ENCODE measurements around the gene DTWD2.
"Not testable (repeated sequence)": the region's sequence is repeated elsewhere in the genome, so short reads cannot be mapped to it uniquely, and the experiment has no call there.

Gene DTWD2

DNA sequence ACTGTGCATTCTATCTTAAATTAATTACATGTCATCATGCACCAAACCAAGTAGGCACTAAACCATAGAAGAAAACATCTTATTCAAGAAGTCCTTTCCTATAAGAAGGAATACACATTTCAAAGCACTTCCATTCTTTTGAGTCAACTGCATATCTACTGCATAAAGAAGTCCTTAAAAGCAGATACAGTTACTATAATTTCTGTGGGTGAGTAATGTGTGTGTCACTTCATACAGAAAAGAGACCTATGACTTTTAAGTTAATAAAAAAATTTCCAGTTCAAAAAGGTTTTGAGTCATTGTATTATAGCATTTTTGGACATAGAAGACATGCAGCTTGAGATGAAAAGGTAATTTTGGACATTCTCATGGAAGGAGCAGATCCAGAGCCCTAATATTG is 125.0 kb downstream of the DTWD2 start:
- DNase-seq (ENCODE audit: low spot score) = peak; percentile 1

DNA sequence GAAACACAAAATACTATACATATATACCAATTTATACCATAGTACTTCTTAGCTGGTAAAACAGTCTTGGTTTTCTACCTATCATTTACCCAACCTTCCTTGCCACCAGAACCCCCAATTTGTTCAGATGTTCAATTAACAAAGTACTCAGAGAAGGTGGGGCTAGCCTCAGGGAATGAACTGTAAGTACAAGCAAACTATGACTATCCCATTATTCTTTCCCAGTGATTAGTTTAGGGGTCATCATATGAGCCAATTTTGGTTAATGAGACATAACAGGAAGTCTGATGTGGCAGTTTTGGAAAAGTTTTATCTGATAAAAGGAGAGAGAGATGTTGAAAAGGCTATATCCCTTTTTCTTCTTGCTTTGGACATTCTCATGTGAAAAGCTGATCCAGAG is 125.8 kb downstream of the DTWD2 start:
- DNase-seq (ENCODE audit: low spot score) = no peak

DNA sequence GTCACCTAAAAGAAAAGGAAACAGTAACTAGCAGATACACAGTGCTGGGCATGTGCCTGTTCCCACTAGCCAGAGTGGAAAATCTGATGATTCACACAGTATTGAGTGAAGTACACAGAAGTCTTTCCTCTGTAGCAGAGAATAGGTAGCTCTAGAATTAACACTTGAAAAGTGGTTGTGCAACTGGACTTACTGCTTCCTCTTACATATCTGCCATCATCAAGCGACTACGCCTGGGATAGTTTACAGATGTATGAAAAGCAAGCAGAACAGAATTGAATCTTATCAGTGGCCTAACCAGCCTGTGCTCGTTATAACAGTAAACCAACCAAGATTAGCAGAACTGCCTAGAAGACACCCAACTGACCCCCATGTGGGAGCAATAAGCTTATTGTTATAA is 130.6 kb downstream of the DTWD2 start:
- no peak for DNase-seq (ENCODE audit: low spot score)

DNA sequence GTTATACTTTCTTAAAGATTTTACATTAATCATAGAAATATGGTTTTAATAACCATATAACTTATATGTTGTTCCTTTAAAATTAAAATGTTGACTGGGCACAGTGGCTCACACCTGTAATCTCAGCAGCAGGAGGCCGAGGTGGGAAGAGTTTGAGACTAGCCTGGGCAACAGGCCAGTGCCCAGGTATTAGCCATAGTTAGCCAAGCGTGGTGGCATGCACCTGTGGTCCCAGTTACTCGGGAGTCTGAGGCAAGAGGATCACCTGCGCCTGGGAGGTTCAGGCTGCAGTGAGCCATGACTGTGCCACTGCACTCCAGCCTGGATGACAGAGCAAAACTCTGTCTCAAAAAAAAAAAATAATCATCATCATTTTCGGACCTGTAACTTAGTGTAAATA is 133.5 kb downstream of the DTWD2 start:
- DNase-seq (ENCODE audit: low spot score) = no peak

DNA sequence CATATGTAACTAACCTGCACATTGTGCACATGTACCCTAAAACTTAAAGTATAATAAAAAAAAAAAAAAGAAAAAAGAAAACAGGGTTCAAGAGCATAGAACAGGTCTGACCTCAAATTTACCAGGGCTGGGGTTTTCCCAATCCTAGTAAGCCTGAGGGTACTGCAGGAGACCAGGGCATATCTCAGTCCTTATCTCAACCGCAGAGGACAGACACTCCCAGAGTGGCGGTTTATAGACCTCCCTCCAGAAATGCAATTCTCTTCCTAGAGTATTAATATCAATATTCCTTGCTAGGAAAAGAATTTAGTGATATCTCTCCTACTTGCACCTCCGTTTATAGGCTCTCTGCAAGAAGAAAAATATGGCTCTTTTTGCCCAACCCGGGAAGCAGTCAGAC is 136.6 kb downstream of the DTWD2 start:
- not testable (repeated sequence) for DNase-seq (ENCODE audit: low spot score)

DNA sequence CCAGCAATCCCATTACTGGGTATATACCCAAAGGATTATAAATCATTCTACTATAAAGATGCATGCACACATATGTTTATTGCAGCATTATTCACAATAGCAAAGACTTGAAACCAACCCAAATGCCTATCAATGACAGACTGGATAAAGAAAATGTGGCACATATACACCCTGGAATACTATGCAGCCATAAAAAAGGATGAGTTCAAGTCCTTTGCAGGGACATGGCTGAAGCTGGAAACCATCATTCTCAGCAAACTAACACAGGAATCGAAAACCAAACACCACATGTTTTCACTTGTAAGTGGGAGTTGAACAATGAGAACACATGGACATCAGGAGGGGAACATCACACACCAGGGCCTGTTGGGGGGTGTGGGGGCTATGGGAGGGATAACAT is 138.8 kb downstream of the DTWD2 start:
- DNase-seq (ENCODE audit: low spot score) = not testable (repeated sequence)

DNA sequence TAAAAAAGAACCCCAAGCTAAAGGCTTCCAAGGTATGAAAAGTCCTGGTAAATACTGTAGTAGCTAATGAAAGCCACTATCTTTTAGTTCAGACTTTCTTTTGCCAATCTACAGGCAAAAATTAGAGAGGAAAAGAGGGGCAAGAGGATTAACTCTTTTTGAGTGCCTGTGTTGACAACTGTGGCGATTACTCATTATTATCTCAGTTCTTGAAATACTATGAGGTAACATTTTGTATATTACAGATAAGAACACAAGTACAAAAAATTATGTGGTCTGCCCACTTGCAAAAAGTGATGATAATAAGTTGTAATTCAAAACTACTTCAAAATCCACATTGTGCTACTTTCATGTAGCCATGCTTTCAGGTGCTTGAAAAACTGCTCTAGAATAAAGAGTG is 144.0 kb downstream of the DTWD2 start:
- no peak for DNase-seq (ENCODE audit: low spot score)

DNA sequence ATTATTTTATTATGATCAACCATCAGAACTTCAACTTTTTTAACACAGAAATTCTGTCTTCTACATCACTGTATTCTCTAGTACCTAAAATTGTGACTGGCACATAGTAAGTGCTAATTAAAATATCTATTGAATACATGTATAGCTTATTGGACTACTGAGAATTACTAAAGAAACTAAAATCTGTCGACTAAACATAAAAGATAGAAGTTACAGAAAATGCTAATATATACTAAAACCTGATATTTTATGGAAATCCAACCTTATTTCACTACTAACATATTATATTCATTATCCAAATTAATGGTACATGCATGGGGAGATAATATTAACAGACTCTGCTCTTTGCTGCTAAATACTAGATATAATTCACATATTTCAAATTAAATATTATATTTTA is 153.6 kb downstream of the DTWD2 start:
- no peak for DNase-seq (ENCODE audit: low spot score)

DNA sequence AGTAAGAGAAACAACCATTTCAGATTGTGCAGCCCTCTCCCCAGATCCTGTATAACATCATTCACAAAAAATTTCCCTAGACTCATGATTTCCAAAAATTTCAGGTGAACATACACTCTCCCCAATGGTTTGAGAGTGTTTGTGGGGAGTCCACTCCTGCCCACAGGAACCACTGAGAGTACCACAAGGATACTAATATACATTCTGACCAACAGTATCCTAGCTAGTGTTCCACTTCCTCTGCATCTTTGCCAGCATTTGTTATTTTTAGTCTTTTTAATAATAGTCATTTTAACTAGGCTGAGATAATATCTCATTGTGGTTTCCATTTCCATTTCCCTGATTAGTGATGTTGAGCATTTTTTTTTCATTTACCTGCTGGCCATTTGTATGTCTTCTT is 155.4 kb downstream of the DTWD2 start:
- no peak for DNase-seq (ENCODE audit: low spot score)

DNA sequence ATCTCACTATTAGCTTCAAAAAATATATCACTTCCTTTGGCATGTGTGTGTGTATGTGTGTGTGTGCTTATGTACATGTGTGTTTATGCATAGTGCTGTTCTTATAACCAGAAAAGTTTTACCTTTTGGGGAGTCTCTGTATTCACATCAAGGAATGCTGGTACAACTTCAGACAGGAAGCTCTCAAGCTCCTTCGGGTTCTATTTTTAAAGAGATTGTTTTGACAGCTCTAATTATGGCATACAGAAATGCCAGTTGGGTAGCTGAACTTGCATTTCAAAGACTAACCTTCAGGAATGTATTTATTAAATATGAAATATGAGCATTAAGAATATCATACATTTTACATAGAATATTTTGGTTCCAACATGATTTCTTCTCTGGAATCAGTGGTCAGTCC is 163.1 kb downstream of the DTWD2 start:
- no peak for DNase-seq (ENCODE audit: low spot score)

DNA sequence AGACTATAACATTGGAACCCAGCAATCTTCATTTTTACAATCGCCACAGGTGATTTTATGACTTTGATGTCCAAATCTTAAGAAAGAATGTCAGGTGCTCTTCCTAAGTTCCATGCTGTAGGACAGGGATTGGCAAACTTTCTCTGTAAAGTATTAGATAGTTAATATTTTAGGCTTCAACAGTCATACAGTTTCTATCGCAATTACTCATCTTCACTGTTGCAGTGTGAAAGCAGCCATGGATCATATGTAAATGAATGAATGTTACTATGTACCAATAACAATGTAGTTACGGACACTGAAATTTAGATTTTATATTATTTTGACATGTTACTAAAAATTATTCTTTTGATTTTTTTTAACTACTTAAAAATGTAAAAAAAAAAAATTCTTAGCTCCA is 169.7 kb downstream of the DTWD2 start:
- DNase-seq (ENCODE audit: low spot score) = no peak

DNA sequence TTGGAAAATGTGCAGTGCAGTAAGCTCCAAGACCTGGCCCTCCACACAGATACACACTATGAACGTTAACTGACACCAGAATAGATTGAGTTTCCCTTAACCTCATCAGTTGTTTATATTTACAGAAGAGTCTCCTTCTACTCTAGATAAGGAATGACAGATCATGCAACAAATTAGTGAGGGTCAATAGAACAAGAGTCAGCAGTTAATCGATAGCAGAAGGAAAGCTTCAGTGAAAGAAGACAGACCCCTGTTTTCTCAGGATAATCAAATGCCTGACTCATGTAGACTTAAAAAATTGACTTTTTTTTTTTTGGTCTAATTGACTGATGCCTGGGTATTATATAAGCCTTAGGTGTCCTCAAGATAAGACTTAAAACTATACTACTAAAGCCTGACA is 179.9 kb downstream of the DTWD2 start:
- DNase-seq (ENCODE audit: low spot score) = no peak

DNA sequence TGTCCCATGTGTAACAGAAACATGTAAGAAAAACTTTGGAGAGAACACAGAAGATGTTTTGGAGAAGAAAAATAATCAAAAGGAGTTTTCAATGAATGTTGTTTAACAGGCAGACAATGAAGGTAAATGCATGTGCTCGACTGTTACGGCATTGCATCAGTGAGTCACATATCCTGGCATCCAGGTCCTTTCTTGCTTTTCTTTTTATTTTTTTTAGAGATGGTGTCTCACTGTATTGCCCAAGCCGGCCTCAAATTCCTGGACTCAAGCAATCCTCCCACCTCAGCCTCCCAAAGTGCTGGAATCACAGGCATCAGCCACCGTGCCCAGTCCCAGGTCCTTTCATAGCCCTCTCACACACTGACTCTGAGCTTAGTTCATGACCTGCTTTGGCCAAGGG is 181.8 kb downstream of the DTWD2 start:
- no peak for DNase-seq (ENCODE audit: low spot score)

DNA sequence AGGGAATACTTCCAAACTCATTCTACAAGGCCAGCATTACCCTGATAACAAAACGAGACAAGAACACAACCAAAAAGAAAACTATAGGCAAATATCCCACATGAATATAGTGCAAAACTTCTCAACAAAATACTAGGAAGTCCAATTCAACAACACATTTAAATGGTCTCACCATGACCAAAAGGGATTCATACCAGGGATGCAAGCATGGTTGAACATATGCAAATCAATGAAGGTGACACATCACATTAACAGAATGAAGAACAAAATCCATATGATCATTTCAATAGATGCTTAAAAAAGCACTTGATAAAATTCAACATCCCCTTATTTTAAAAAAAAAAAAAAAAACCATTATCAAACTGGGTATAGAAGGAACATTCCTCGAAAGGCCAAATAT is 186.0 kb downstream of the DTWD2 start:
- DNase-seq (ENCODE audit: low spot score) = no peak

DNA sequence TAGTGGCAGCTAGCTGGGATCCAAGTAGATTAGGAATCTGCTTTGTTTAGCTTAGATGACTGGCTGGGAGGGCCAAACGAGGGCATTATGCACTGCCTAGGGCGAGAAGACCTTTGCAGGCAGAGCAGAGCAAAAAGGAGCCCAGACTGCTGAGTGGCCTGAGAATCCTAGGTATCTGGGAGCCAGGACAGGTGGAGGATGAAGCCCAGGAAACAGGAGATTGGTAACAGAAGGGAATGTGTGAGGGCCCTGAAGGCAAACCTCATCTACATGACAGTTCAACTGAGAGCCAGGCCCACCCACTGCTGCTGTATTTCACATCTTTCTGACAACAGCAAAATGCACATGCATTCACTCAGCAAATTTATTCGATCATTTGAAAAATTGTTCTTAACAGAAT is 192.3 kb downstream of the DTWD2 start:
- no peak for DNase-seq (ENCODE audit: low spot score)

DNA sequence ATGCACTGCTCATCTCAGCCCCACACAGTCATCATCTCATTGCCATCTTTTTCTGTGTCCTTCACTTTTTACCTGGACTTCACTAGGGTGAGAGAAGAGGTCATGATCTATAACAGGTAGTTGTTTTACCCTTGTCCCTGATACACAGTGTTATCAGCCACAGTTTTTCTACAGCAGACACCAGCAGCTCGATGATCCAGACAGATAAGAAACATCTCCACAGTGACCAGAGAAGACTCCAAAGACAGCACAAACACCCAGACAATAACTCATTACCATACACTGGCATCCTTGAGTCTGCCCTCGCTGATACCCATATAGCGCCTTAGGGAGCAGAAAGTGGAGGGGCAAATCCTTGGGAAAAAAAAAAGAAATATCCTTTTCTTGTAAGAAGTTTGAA is 194.1 kb downstream of the DTWD2 start:
- DNase-seq (ENCODE audit: low spot score) = no peak

DNA sequence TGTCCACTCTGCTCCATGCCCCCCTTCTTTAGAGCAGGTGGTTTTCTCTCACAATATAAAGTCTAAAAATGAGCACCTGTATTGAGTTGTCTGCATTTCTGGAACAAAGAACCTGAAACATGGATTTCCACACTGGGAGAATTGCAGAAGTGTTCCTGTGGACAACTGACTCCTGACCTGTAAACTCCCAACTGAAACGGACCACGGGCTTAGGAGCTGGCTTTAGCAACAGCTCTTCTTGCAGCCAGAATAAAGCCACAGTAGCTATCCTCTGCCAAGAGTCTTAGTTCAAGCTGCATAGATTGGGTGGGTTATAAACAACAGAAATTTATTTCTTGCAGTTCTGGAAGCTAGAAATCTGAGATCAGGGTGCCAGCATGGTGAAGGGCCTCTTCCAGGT is 194.7 kb downstream of the DTWD2 start:
- DNase-seq (ENCODE audit: low spot score) = no peak

DNA sequence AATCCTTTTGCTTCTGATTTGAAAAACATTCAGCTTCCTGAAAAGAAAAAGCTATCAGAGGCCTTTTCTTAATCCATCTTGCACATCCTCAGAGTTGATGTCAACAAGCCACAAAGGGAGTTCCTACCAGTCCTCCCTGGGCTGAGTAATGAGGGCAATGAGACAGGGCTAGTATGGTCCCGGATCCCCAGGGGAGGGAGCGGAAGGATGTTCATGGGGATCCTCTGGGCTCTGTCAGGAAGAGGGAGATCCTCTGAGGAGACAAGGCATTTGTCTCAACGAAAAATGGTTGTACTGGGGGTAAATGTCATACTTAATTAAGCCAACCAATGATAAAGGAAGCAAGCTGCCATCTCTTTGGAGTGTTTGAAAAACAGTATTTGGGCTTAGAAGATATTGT is 195.3 kb downstream of the DTWD2 start:
- DNase-seq (ENCODE audit: low spot score) = no peak

DNA sequence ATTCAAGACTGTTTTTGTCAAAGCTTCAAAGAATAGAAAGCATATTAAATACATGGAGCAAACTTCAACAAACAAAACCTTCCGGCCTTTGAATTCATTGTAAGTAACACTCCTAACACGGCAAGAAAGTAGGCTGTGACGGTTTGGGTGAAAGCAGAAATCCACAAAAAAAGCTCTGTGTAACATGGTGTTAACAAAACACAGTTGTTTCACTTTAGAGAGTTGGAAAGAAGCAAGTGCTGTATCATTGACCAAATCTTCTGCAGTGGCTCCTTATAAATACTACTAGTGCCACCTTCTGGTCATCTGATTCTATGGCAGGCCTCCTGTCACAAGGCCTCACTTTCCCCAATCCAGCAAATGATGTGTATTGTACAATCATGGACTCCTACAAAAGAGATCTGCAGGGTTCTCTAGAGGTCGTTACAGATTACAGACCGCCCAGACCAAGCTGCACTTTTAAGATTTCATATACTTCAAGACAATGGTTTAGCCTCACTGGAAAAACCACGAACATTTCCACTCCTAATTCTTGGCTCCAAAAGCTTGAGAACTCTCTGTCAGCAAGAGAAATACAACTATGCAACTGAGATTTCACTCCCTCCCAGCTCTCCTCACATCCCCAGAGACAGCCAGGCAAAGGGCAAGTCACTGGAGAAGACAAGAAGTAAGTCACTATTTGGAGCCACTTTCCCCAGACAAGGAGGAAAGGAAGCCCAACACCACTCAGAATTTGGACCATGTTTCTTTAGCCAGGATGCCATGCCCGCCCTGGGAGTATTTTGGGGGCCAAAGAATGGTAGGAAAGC is 196.2 kb downstream of the DTWD2 start:
- DNase-seq (ENCODE audit: low spot score) = peak; percentile 49

DNA sequence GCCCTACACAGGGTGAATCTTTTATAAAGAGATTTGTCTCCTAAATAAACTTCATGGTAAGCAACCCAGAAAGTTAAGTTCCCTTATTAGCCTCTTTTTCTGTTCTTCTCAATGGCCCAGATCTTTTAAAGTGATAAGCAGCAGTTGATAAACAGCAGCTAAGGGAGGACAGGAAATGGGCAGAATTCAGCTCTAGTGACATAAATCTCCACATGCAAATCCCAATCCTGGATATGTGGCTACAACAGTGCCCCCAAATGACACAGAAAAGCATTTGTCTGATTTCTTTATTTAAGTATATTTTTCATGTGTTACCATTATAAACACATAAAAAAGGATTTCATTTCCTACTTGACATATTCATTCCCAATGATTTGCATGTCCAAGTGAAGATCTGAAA is 199.0 kb downstream of the DTWD2 start:
- no peak for DNase-seq (ENCODE audit: low spot score)

DNA sequence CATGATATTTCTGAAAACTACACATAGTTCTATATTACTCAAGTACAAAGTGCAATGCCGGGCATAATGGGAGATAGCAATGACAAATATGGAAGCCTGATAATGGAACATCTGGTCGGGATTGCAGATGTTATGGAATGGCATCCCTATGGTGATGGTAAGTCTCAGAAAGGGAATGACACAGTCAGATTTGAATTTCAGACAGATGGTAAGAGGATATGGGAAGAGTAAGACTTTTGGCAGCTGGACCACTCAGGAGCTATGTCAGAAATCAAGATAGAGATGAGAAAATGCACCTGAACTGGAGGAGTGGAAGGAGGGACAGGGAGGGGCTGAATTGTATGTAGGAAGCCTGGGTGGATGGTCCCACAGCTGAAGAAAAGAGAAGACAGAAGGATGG is 200.0 kb downstream of the DTWD2 start:
- DNase-seq (ENCODE audit: low spot score) = no peak

Data from COLO829 (cell line).